Mucosa of rectum (tissue), 2 donors: ENCODE results near the gene ANKRA2.

ENCODE experiments used
- H3K27ac ChIP-seq, 2 donors: one replicate each; pipeline ENCODE4 v1.7.0; 2013; ENCODE audit warnings: inconsistent platforms in 2 of 2, low read depth in 2 of 2, low read length in 2 of 2
- H3K27me3 ChIP-seq, 2 donors: one replicate each; pipeline ENCODE4 v1.7.0; 2013; ENCODE audit warnings: low read length in 2 of 2; ENCODE audit not compliant: control insufficient read depth in 2 of 2, insufficient read depth in 2 of 2
- H3K36me3 ChIP-seq, 2 donors: one replicate each; pipeline ENCODE4 v1.7.0; 2013; ENCODE audit warnings: low read length in 2 of 2; ENCODE audit not compliant: control insufficient read depth in 2 of 2, insufficient read depth in 2 of 2
- H3K4me1 ChIP-seq, 2 donors: one replicate each; pipeline ENCODE4 v1.7.0; 2013; ENCODE audit warnings: low read length in 2 of 2, mild to moderate bottlenecking in 1 of 2; ENCODE audit not compliant: control insufficient read depth in 2 of 2, insufficient read depth in 2 of 2
- H3K4me3 ChIP-seq, 2 donors: one replicate each; pipeline ENCODE4 v1.7.0; 2013; ENCODE audit warnings: low read length in 2 of 2
- H3K9ac ChIP-seq, 2 donors: one replicate each; pipeline ENCODE4 v1.7.0; 2013; ENCODE audit warnings: low read length in 2 of 2, low read depth in 1 of 2, mild to moderate bottlenecking in 1 of 2
- H3K9me3 ChIP-seq, 2 donors: one replicate each; pipeline ENCODE4 v1.7.0; 2013; ENCODE audit warnings: low read length in 2 of 2; ENCODE audit not compliant: control insufficient read depth in 2 of 2
- donor health status: healthy.
- donor health status: Normal muscosa, but diverticular disease.

Gene ANKRA2

GRCh38 chr5:73592551-73592950, 27.1 kb upstream of the ANKRA2 start:
- Histone ChIP-seq H3K9ac (no peak overlapping the region), H3K36me3 (no peaks in the 10 kb centered on the region), H3K9me3 (no peaks in the 10 kb centered on the region), H3K4me3 (no peak overlapping the region), H3K27me3 (no peaks in the 10 kb centered on the region), H3K27ac (no peak overlapping the region), H3K4me1 (no peaks in the 10 kb centered on the region)

GRCh38 chr5:73591698-73592501, 26.5 kb upstream of the ANKRA2 start:
- Histone ChIP-seq H3K9me3 (no peaks in the 10 kb centered on the region), H3K4me3 (no peak overlapping the region), H3K36me3 (no peaks in the 10 kb centered on the region), H3K27ac (no peak overlapping the region), H3K4me1 (no peaks in the 10 kb centered on the region), H3K9ac (no peak overlapping the region), H3K27me3 (no peaks in the 10 kb centered on the region)

GRCh38 chr5:73591102-73591695, 25.8 kb upstream of the ANKRA2 start:
- Histone ChIP-seq H3K9ac (no peak overlapping the region), H3K36me3 (no peaks in the 10 kb centered on the region), H3K9me3 (no peaks in the 10 kb centered on the region), H3K4me3 (no peak overlapping the region), H3K27me3 (no peaks in the 10 kb centered on the region), H3K4me1 (no peaks in the 10 kb centered on the region), H3K27ac (no peak overlapping the region)

- Histone ChIP-seq H3K36me3 (no peaks in the 10 kb centered on the region), H3K27ac (no peak overlapping the region), H3K9ac (no peak overlapping the region), H3K9me3 (no peaks in the 10 kb centered on the region), H3K27me3 (no peaks in the 10 kb centered on the region), H3K4me1 (no peaks in the 10 kb centered on the region), H3K4me3 (no peak overlapping the region)
Measured at GRCh38 chr5:73587923-73588322, 22.5 kb upstream of the ANKRA2 start.

- no peak overlapping the region for H3K4me3 ChIP-seq
- H3K27ac ChIP-seq: no peak overlapping the region
- peaks cover 25 to 28% of the 10 kb centered on the region in 2 donors for H3K36me3 ChIP-seq
- no peak overlapping the region for H3K9ac ChIP-seq
- no peaks in the 10 kb centered on the region for H3K9me3 ChIP-seq
- no peaks in the 10 kb centered on the region for H3K27me3 ChIP-seq
- no peaks in the 10 kb centered on the region for H3K4me1 ChIP-seq
Measured at GRCh38 chr5:73582285-73583145, 17.1 kb upstream of the ANKRA2 start.

- Histone ChIP-seq H3K9ac (peak overlapping the region; percentile 94 to 99), H3K27ac (peak overlapping the region; percentile 83 to 93), H3K27me3 (no peaks in the 10 kb centered on the region), H3K4me3 (peak overlapping the region; percentile 91), H3K36me3 (peaks cover 10 to 15% of the 10 kb centered on the region in 2 donors), H3K4me1 (peaks cover 20 to 21% of the 10 kb centered on the region in 2 donors), H3K9me3 (no peaks in the 10 kb centered on the region)
Measured at GRCh38 chr5:73565969-73566547, 619 bp upstream of the ANKRA2 start.

GRCh38 chr5:73564675-73565074, 764 bp downstream of the ANKRA2 start:
- H3K4me1 ChIP-seq: peaks cover 20 to 21% of the 10 kb centered on the region in 2 donors
- H3K27me3 ChIP-seq: no peaks in the 10 kb centered on the region
- peak overlapping the region; percentile 94 to 99 for H3K9ac ChIP-seq
- no peaks in the 10 kb centered on the region for H3K9me3 ChIP-seq
- H3K4me3 ChIP-seq: peak overlapping the region; percentile 91
- peaks cover 9 to 17% of the 10 kb centered on the region in 2 donors for H3K36me3 ChIP-seq
- H3K27ac ChIP-seq: peak overlapping the region; percentile 83 to 93

GRCh38 chr5:73564018-73564417, 1.4 kb downstream of the ANKRA2 start:
- no peaks in the 10 kb centered on the region for H3K27me3 ChIP-seq
- H3K4me1 ChIP-seq: peaks cover 20 to 21% of the 10 kb centered on the region in 2 donors
- no peak overlapping the region for H3K27ac ChIP-seq
- H3K9ac ChIP-seq: peak overlapping the region; percentile 94 to 99
- peaks cover 9 to 14% of the 10 kb centered on the region in 2 donors for H3K36me3 ChIP-seq
- peak overlapping the region; percentile 54 to 91 for H3K4me3 ChIP-seq
- H3K9me3 ChIP-seq: no peaks in the 10 kb centered on the region

GRCh38 chr5:73558950-73559349, 6.5 kb downstream of the ANKRA2 start:
- H3K4me1 ChIP-seq: peaks cover 5 to 6% of the 10 kb centered on the region in 2 donors
- H3K27ac ChIP-seq: no peak overlapping the region
- no peaks in the 10 kb centered on the region for H3K27me3 ChIP-seq
- H3K9me3 ChIP-seq: no peaks in the 10 kb centered on the region
- no peak overlapping the region for H3K9ac ChIP-seq
- H3K36me3 ChIP-seq: peaks cover 20 to 39% of the 10 kb centered on the region in 2 donors
- no peak overlapping the region for H3K4me3 ChIP-seq
